Ishikawa (cell line): Measurements from ENCODE around the gene RFT1.

ENCODE experiments used
- CREB1 ChIP-seq: IDR thresholded peaks from 2 replicates; pipeline ENCODE4 v1.6.1; 2012; ENCODE audit warnings: low read depth
- EGR1 ChIP-seq: IDR thresholded peaks from 2 replicates; pipeline ENCODE4 v1.6.1; 2012
- EP300 ChIP-seq: IDR thresholded peaks from 2 replicates; pipeline ENCODE4 v1.6.1; 2012; ENCODE audit warnings: borderline replicate concordance
- MAX ChIP-seq: IDR thresholded peaks from 2 replicates; pipeline ENCODE4 v1.6.1; 2012
- NFIC ChIP-seq: IDR thresholded peaks from 2 replicates; pipeline ENCODE4 v1.6.1; 2012
- RAD21 ChIP-seq: IDR thresholded peaks from 2 replicates; pipeline ENCODE4 v1.6.1; 2012; ENCODE audit warnings: low read depth
- REST ChIP-seq: IDR thresholded peaks from 2 replicates; pipeline ENCODE4 v1.6.1; 2012; ENCODE audit warnings: low read depth, mild to moderate bottlenecking
- TAF1 ChIP-seq: IDR thresholded peaks from 2 replicates; pipeline ENCODE4 v1.6.1; 2012; ENCODE audit warnings: low read depth, mild to moderate bottlenecking
- TCF12 ChIP-seq: IDR thresholded peaks from 2 replicates; pipeline ENCODE4 v1.6.1; 2012; ENCODE audit warnings: low read depth
- USF1 ChIP-seq: IDR thresholded peaks from 2 replicates; pipeline ENCODE4 v1.6.1; 2012
- YY1 ChIP-seq: IDR thresholded peaks from 2 replicates; pipeline ENCODE4 v1.6.1; 2012; ENCODE audit warnings: low read depth
- ZBTB7A ChIP-seq: IDR thresholded peaks from 2 replicates; pipeline ENCODE4 v1.6.1; 2012; ENCODE audit warnings: low read depth

- TF ChIP-seq REST = no peak
- no peak for TF ChIP-seq TAF1
- no peak for TF ChIP-seq EP300
- no peak for TF ChIP-seq TCF12
- no peak for TF ChIP-seq MAX
- no peak for TF ChIP-seq NFIC
- no peak for TF ChIP-seq EGR1
- TF ChIP-seq YY1 = no peak
- no peak for TF ChIP-seq RAD21
- no peak for TF ChIP-seq USF1
- no peak for TF ChIP-seq CREB1
- no peak for TF ChIP-seq ZBTB7A
These were observed 27.6 kb downstream of the RFT1 start for GRCh38 chr3:53102601-53103147.
